IMR-90 (cell line): ENCODE data around the gene SALL2. TPM values are rescaled to one million over a fixed set of nuclear protein-coding genes. Genes with fewer than 3 reads are reported as not detected.

Experiments used
- ATAC-seq: fragments of 200-7000 bp; cut with Tn5 transposase; 2 replicates; pipeline ENCODE4 v1.9.1; 2020; ENCODE audit warnings: low read depth, mild to moderate bottlenecking, moderate library complexity
- BruUV-seq: library from RNA; stranded (reverse); fragments of 400-500 nt; replicated peaks from 2 replicates; lab custom pipeline; 2021; lab: Mats Ljungman, UMichigan
- CTCF ChIA-PET: fragments of 300-600 bp; formaldehyde crosslinking; extraction: SDS; loops from one replicate; lab custom pipeline; 2021; ENCODE audit warnings: antibody characterized with exemption; lab: Yijun Ruan, JAX
- POLR2A ChIA-PET: fragments of 300-600 bp; sonication (Branson Sonifier 250); formaldehyde crosslinking; loops from one replicate; lab custom pipeline; 2022; ENCODE audit warnings: antibody characterized with exemption; ENCODE audit not compliant: unreplicated experiment; lab: Charles Lee
- DNase-seq: peaks from one replicate; pipeline ENCODE4 v3.0.0; 2013
- H2AFZ ChIP-seq: replicated peaks from 2 replicates; pipeline ENCODE3; 2013; ENCODE audit warnings: low read length, mild to moderate bottlenecking; ENCODE audit not compliant: poor library complexity
- H2AK5ac ChIP-seq: 2 replicates; pipeline ENCODE4 v1.6.1; 2013; ENCODE audit warnings: low read depth, low read length, inconsistent platforms
- H2AK9ac ChIP-seq: replicated peaks from 2 replicates; pipeline ENCODE3; 2013; ENCODE audit warnings: mild to moderate bottlenecking, low read depth, low read length, moderate library complexity; ENCODE audit not compliant: poor library complexity
- H2BK120ac ChIP-seq: 2 replicates; pipeline ENCODE4 v1.6.1; 2013; ENCODE audit warnings: low read depth, low read length, inconsistent platforms
- H2BK15ac ChIP-seq: 3 replicates; pipeline ENCODE4 v1.6.1; 2013; ENCODE audit warnings: low read depth, low read length, inconsistent platforms
- H2BK20ac ChIP-seq: 2 replicates; pipeline ENCODE4 v1.6.1; 2013; ENCODE audit warnings: low read depth, mild to moderate bottlenecking, inconsistent platforms, low read length, moderate library complexity
- H2BK5ac ChIP-seq: 2 replicates; pipeline ENCODE4 v1.6.1; 2013; ENCODE audit warnings: mild to moderate bottlenecking, low read depth, low read length, inconsistent platforms; ENCODE audit not compliant: poor library complexity, severe bottlenecking
- H3K14ac ChIP-seq: replicated peaks from 2 replicates; pipeline ENCODE4 v1.6.1; 2013; ENCODE audit warnings: low read depth, low read length, inconsistent platforms
- H3K18ac ChIP-seq: 2 replicates; pipeline ENCODE4 v1.6.1; 2013; ENCODE audit warnings: low read depth, low read length, control low read depth
- H3K23ac ChIP-seq: 2 replicates; pipeline ENCODE4 v1.6.1; 2013; ENCODE audit warnings: low read depth, low read length, inconsistent platforms
- H3K27ac ChIP-seq: 2 replicates; pipeline ENCODE4 v1.5.1; 2013; ENCODE audit warnings: mild to moderate bottlenecking, control low read depth, low read length; ENCODE audit not compliant: insufficient read depth
- H3K27me3 ChIP-seq: 2 replicates; pipeline ENCODE4 v1.6.1; 2013; ENCODE audit warnings: low read length; ENCODE audit not compliant: control insufficient read depth, insufficient read depth
- H3K36me3 ChIP-seq: 2 replicates; pipeline ENCODE4 v1.6.1; 2013; ENCODE audit warnings: low read length, mixed read lengths; ENCODE audit not compliant: control insufficient read depth, insufficient read depth
- H3K4ac ChIP-seq: 2 replicates; pipeline ENCODE4 v1.6.1; 2013; ENCODE audit warnings: low read depth, low read length, inconsistent platforms
- H3K4me1 ChIP-seq: 2 replicates; pipeline ENCODE4 v1.6.1; 2013; ENCODE audit warnings: low read length, mixed read lengths; ENCODE audit not compliant: control insufficient read depth, insufficient read depth
- H3K4me2 ChIP-seq: 2 replicates; pipeline ENCODE4 v1.6.1; 2013; ENCODE audit warnings: low read depth, mild to moderate bottlenecking, control low read depth, low read length, moderate library complexity
- H3K4me3 ChIP-seq: 2 replicates; pipeline ENCODE4 v1.5.1; 2013; ENCODE audit warnings: low read depth, mild to moderate bottlenecking, control low read depth, low read length, moderate library complexity; ENCODE audit not compliant: insufficient read depth
- H3K56ac ChIP-seq: 2 replicates; pipeline ENCODE4 v1.6.1; 2013; ENCODE audit warnings: low read length, inconsistent platforms; ENCODE audit not compliant: insufficient read depth; ENCODE audit errors: extremely low read depth
- H3K79me1 ChIP-seq, 2 experiments: 2 replicates each; pipeline ENCODE4 v1.6.1; 2013; ENCODE audit warnings: low read length in 2 of 2, inconsistent platforms in 1 of 2, low read depth in 1 of 2
- H3K9ac ChIP-seq: 2 replicates; pipeline ENCODE4 v1.6.1; 2013; ENCODE audit warnings: low read depth, low read length, control low read depth
- H3K9me1 ChIP-seq: 2 replicates; pipeline ENCODE4 v1.6.1; 2013; ENCODE audit warnings: low read length, inconsistent platforms; ENCODE audit not compliant: insufficient read depth
- H3K9me3 ChIP-seq: 2 replicates; pipeline ENCODE4 v1.6.1; 2013; ENCODE audit warnings: low read length; ENCODE audit not compliant: control insufficient read depth, insufficient read depth
- H4K20me1 ChIP-seq: 2 replicates; pipeline ENCODE4 v1.6.1; 2013; ENCODE audit warnings: low read length, inconsistent platforms; ENCODE audit not compliant: insufficient read depth
- H4K5ac ChIP-seq: 2 replicates; pipeline ENCODE4 v1.6.1; 2013; ENCODE audit warnings: mild to moderate bottlenecking, low read depth, low read length, control low read depth
- H4K8ac ChIP-seq, 2 experiments: 2 replicates each; pipeline ENCODE4 v1.6.1; 2013; ENCODE audit warnings: low read depth in 2 of 2, low read length in 2 of 2, control low read depth in 1 of 2, inconsistent platforms in 1 of 2
- H4K91ac ChIP-seq: 2 replicates; pipeline ENCODE4 v1.6.1; 2013; ENCODE audit warnings: low read depth, low read length, inconsistent platforms; ENCODE audit not compliant: insufficient read depth
- BHLHE40 ChIP-seq: fragments of 150-350 bp; IDR thresholded peaks from 2 replicates; pipeline ENCODE4 v1.6.1; 2016; ENCODE audit warnings: mild to moderate bottlenecking, low read depth, low read length
- CEBPB ChIP-seq: IDR thresholded peaks from 2 replicates; pipeline ENCODE4 v1.6.1; 2012; ENCODE audit warnings: low read depth, low read length, improper control_type of control experiment
- FOS ChIP-seq: fragments of 150-350 bp; IDR thresholded peaks from 2 replicates; pipeline ENCODE4 v1.6.1; 2016; ENCODE audit warnings: low read depth, low read length
- MAFK ChIP-seq: IDR thresholded peaks from 2 replicates; pipeline ENCODE4 v1.6.1; 2012; ENCODE audit warnings: low read depth, low read length, improper control_type of control experiment
- MAZ ChIP-seq: IDR thresholded peaks from 2 replicates; pipeline ENCODE4 v1.6.1; 2012; ENCODE audit warnings: low read depth, mild to moderate bottlenecking, low read length, improper control_type of control experiment, moderate library complexity, borderline replicate concordance
- MXI1 ChIP-seq: IDR thresholded peaks from 2 replicates; pipeline ENCODE4 v1.6.1; 2012; ENCODE audit warnings: low read depth, mild to moderate bottlenecking, low read length, moderate library complexity, borderline replicate concordance
- POLR2A ChIP-seq: IDR thresholded peaks from 2 replicates; pipeline ENCODE4 v1.6.1; 2012; ENCODE audit warnings: mild to moderate bottlenecking, low read depth, low read length
- RAD21 ChIP-seq: IDR thresholded peaks from 2 replicates; pipeline ENCODE4 v1.6.1; 2012; ENCODE audit warnings: low read length, improper control_type of control experiment
- RCOR1 ChIP-seq: IDR thresholded peaks from 2 replicates; pipeline ENCODE4 v1.6.1; 2012; ENCODE audit warnings: mild to moderate bottlenecking, low read length, improper control_type of control experiment; ENCODE audit not compliant: insufficient replicate concordance
- RFX5 ChIP-seq: IDR thresholded peaks from 2 replicates; pipeline ENCODE4 v1.8.0; 2012; ENCODE audit warnings: low read depth, mild to moderate bottlenecking, low read length, moderate library complexity
- SMC3 ChIP-seq: fragments of 150-350 bp; IDR thresholded peaks from 2 replicates; pipeline ENCODE4 v1.6.1; 2016; ENCODE audit warnings: low read depth, mild to moderate bottlenecking, antibody characterized with exemption, low read length, moderate library complexity
- USF2 ChIP-seq: fragments of 150-350 bp; IDR thresholded peaks from 2 replicates; pipeline ENCODE4 v1.6.1; 2017; ENCODE audit warnings: mild to moderate bottlenecking, antibody characterized with exemption, low read length, low read depth
- dilution Hi-C: fragments of 300-500 bp; cut with HindIII; formaldehyde crosslinking; loops from one replicate; pipeline ENCODE4 v1.14.3; 2018; ENCODE audit warnings: low sequenced_read_pairs; ENCODE audit not compliant: unreplicated experiment
- in situ Hi-C: fragments of 300-500 bp; cut with MboI; formaldehyde crosslinking; loops from 3 replicates; pipeline ENCODE4 v1.14.3; 2019; ENCODE audit warnings: low sequenced_read_pairs, inconsistent platforms, mixed read lengths
- intact Hi-C: fragments of 100-400 bp; cut with micrococcal nuclease; formaldehyde crosslinking; loops from 2 replicates; pipeline ENCODE4 v1.10.0; 2022
- polyA plus RNA-seq, 3 experiments: library from polyadenylated mRNA; depleted of rRNA; stranded (reverse); fragments of >200 nt; gene quantifications; 2 replicates each; pipeline ENCODE4 v1.2.3, GENCODE V29; 2012; ENCODE audit warnings: low replicate concordance in 1 of 3
- total RNA-seq: library from RNA; depleted of rRNA; stranded (reverse); fragments of >200 nt; gene quantifications from 2 replicates; pipeline ENCODE4 v1.2.3, GENCODE V29; 2012
- TF ChIP-seq, protein P1 (sequence below): conservative IDR thresholded peaks from 2 replicates; pipeline ENCODE4 v1.5.1; 2012; ENCODE audit warnings: mild to moderate bottlenecking, low read depth, low read length, improper control_type of control experiment
- TF ChIP-seq, protein P2 (sequence below): fragments of 150-350 bp; IDR thresholded peaks from 2 replicates; pipeline ENCODE4 v1.6.1; 2016; ENCODE audit warnings: low read depth, mild to moderate bottlenecking, low read length, moderate library complexity, borderline replicate concordance

SALL2 gene
- total and polyA plus RNA-seq, 2 of the 4 experiments (the other 2 are of a cell fraction) = 2.9 to 10.1 TPM

GRCh38 chr14:21533294-21533693, 7.1 kb upstream of the SALL2 start:
- Histone ChIP-seq H4K91ac (no peak overlapping the region), H3K14ac (no peak overlapping the region), H2BK20ac (no peak overlapping the region), H2BK120ac (no peak overlapping the region), H4K8ac (no peak overlapping the region), H4K20me1 (no peaks in the 10 kb centered on the region), H2AK9ac (no peak overlapping the region), H3K36me3 (no peaks in the 10 kb centered on the region), H2AFZ (no peak overlapping the region), H3K79me1 (no peaks in the 10 kb centered on the region), H3K9me1 (no peaks in the 10 kb centered on the region), H3K23ac (no peak overlapping the region), H3K4me2 (no peak overlapping the region), H3K27ac (no peak overlapping the region), H3K9ac (no peak overlapping the region), H4K5ac (no peak overlapping the region), H3K4ac (no peak overlapping the region), H3K18ac (no peak overlapping the region), H2BK5ac (no peak overlapping the region), H3K4me3 (no peak overlapping the region), H3K56ac (no peak overlapping the region), H3K9me3 (0 out of 2 replicates have a peak, but pooled peaks cover 1% of the 10 kb centered on the region), H3K27me3 (peaks cover 47% of the 10 kb centered on the region), H2BK15ac (no peak overlapping the region), H2AK5ac (no peak overlapping the region), H3K4me1 (no peaks in the 10 kb centered on the region)
- ATAC-seq = no peak
- POLR2A ChIA-PET = no interaction called here
- BruUV-seq = no TSS peak
- dilution Hi-C loops = no loop called here
- in situ Hi-C loops = no loop called here
- intact Hi-C loops = no loop called here
- TF ChIP-seq RFX5 (no peak), MAZ (no peak), RCOR1 (no peak), MAFK (no peak), RAD21 (no peak), POLR2A (no peak), SMC3 (no peak), MXI1 (no peak), FOS (no peak), USF2 (no peak), CEBPB (no peak), BHLHE40 (no peak)
- TF ChIP-seq, protein P1, sequence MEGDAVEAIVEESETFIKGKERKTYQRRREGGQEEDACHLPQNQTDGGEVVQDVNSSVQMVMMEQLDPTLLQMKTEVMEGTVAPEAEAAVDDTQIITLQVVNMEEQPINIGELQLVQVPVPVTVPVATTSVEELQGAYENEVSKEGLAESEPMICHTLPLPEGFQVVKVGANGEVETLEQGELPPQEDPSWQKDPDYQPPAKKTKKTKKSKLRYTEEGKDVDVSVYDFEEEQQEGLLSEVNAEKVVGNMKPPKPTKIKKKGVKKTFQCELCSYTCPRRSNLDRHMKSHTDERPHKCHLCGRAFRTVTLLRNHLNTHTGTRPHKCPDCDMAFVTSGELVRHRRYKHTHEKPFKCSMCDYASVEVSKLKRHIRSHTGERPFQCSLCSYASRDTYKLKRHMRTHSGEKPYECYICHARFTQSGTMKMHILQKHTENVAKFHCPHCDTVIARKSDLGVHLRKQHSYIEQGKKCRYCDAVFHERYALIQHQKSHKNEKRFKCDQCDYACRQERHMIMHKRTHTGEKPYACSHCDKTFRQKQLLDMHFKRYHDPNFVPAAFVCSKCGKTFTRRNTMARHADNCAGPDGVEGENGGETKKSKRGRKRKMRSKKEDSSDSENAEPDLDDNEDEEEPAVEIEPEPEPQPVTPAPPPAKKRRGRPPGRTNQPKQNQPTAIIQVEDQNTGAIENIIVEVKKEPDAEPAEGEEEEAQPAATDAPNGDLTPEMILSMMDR = no peak
- TF ChIP-seq, protein P2, sequence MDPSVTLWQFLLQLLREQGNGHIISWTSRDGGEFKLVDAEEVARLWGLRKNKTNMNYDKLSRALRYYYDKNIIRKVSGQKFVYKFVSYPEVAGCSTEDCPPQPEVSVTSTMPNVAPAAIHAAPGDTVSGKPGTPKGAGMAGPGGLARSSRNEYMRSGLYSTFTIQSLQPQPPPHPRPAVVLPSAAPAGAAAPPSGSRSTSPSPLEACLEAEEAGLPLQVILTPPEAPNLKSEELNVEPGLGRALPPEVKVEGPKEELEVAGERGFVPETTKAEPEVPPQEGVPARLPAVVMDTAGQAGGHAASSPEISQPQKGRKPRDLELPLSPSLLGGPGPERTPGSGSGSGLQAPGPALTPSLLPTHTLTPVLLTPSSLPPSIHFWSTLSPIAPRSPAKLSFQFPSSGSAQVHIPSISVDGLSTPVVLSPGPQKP = no peak
- DNase-seq = no peak
- CTCF ChIA-PET = interaction anchor here (0.9 kb wide), 1 partner anchor 22 kb away, joined by 4 read pairs; the partner anchor contains the start of gene METTL3
